Right cardiac atrium (tissue), 5 donors: ENCODE data around the gene PIGT. TPM values are rescaled to one million over a fixed set of nuclear protein-coding genes. Genes with fewer than 3 reads are reported as not detected.
"Not testable (repeated sequence)": the region's sequence is repeated elsewhere in the genome, so short reads cannot be mapped to it uniquely, and the experiment has no call there.

Experiments
- ATAC-seq, 2 donors: fragments of 200-7000 bp; cut with Tn5 transposase; one replicate each; pipeline versions ENCODE4 v1.8.0 to v1.9.1; 2020; ENCODE audit warnings: moderate library complexity in 2 of 2, mild to moderate bottlenecking in 1 of 2
- DNase-seq, 3 donors: peaks; one replicate each; pipeline ENCODE4 v3.0.0-alpha.2; 2020
- H3K27ac ChIP-seq: one replicate; pipeline ENCODE4 v1.5.1; 2013; ENCODE audit warnings: mild to moderate bottlenecking, low read length, control low read depth, moderate library complexity
- H3K27me3 ChIP-seq: one replicate; pipeline ENCODE4 v1.6.1; 2013; ENCODE audit not compliant: control insufficient read depth, insufficient read depth
- H3K4me1 ChIP-seq: one replicate; pipeline ENCODE4 v1.6.1; 2013; ENCODE audit warnings: low read length; ENCODE audit not compliant: control insufficient read depth, insufficient read depth
- H3K4me3 ChIP-seq: one replicate; pipeline ENCODE4 v1.5.1; 2013; ENCODE audit warnings: low read length, control low read depth
- H3K9me3 ChIP-seq: one replicate; pipeline ENCODE4 v1.6.1; 2013; ENCODE audit warnings: low read length; ENCODE audit not compliant: control insufficient read depth
- WGBS: extraction: QIAGEN DNeasy Blood & Tissue Kit; methylation state at CpG from one replicate; pipeline ENCODE4 v1.1.7; 2013; 5-methylcytosine and 5-hydroxymethylcytosine counted together
- intact Hi-C, 4 donors: fragments of 100-400 bp; cut with DNase I; formaldehyde crosslinking; loops; one replicate each; pipeline versions ENCODE4 v1.11.0 to v1.14.0; 2022 to 2023
- microRNA-seq, 2 donors: library from miRNA; unstranded; fragments of <30 nt; microRNA quantifications; one replicate each; pipeline ENCODE4 v1.2.0, GENCODE V29; 2020 to 2021
- polyA plus RNA-seq: library from polyadenylated mRNA; stranded (reverse); fragments of 200-250 nt; gene quantifications from one replicate; pipeline ENCODE4 v1.2.3, GENCODE V29; 2013
- total RNA-seq, 4 donors: library from RNA; stranded (reverse); fragmentation: NEBNext Ultra II Directional; extraction: Animal tissue kit (Norgen Biotek cat#: 25700); gene quantifications; one replicate each; pipeline ENCODE4 v1.2.1, GENCODE V29; 2021
- donor health status: healthy with polysubstance abuse.
- donor health status: DM: no; HTN: yes; CAD: no.
- donor health status: DM: no; HTN: no; CAD: no.
- donor health status: DM: no; HTN: yes; CAD: no; lungs with severe emphysema.
- donor health status: DM: yes; HTN: yes; CAD: no.

PIGT gene
- total and polyA plus RNA-seq, 5 donors, result 116 to 140 (median 130) TPM

DNA sequence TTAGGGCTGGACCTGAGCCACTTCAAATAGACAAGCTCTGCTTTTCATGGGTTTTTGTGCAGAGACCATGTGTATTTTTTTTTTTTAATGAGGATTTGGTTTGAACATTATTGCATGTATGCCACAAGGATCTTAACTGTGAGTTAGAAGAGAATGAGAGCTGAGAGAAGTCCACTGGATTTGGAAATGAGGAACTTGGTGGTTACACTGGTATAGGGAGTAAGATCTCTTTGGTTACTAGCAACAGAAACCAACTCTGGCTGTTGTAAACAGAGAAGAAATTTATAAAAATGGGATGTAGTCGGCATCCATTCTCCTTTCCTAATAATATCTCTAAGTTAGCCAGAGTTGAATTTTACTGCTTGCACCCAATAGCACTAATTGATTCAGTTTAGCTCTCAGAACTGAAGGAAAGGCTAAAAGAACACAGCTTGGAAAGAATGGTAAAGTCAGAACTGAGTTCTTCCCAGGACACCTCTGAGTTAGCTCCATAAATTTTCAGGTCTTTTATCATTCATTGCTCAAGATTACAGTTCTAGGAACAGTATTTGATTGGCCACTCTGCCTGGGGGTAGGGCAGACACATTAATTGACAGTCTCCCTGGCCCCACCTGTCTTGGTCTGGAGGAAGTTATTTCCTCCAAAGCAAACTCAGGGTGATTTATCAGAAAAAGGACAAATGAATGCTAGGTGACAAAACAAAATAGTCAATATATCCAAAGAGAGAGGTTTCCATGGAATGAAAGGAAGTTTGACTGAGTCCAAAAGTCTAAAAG lies 49.7 kb downstream of the PIGT start:
- Histone ChIP-seq H3K9me3 (no peaks in the 10 kb centered on the region), H3K4me1 (no peaks in the 10 kb centered on the region), H3K27me3 (no peaks in the 10 kb centered on the region), H3K27ac (no peak overlapping the region), H3K4me3 (no peak overlapping the region)
- ATAC-seq (no peak), DNase-seq (no peak)
- 63% methylated on average over 1 of the region's 1 CpG for WGBS
- intact Hi-C loops, result no loop called here

DNA sequence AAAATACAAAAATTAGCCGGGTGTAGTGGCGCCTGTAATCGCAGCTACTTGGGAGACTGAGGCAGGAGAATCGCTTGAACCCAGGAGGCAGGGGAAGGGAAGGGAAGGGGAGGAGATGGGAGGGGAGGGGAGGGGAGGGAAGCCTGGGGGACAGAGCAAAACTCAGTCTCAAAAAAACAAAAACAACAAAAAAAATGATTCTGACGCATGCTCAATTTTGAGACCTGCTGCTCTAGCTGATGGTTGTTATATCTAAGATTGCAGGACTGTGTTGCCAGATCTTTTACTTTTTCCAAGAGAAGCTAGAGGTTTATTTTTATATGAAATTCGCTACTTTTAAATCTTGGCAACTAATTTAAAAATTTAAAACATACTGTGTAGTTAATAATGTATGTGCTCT lies 51.2 kb downstream of the PIGT start:
- H3K9me3 ChIP-seq, result no peaks in the 10 kb centered on the region
- H3K27ac ChIP-seq, result no peak overlapping the region
- intact Hi-C loops, result no loop called here
- WGBS, result 86% methylated on average over 6 of the region's 6 CpGs
- ATAC-seq, result no peak
- DNase-seq, result no peak
- H3K4me1 ChIP-seq, result no peaks in the 10 kb centered on the region
- no peaks in the 10 kb centered on the region for H3K27me3 ChIP-seq
- H3K4me3 ChIP-seq, result no peak overlapping the region

DNA sequence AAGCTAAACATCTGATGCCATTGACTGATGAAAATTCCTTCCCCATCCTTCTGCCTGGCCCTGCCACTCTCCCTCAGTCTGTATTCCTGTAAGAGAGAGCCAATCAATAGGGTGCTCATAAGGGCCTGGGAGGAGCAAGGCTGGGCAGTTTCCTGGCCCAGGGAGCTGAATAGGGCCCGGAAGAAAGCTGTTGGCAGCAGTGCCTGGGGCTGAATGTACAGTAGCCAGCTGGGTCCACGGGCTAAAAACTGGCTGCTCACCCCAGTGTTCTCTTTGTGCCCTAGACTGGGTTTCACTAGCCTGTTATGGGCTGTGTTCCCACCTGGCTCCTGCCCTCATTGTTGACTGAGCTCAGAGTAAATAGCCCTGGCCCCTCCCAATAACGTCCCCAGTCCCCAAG lies 51.9 kb downstream of the PIGT start:
- whole genome bisulfite sequencing, result 51% methylated on average over 3 of the region's 3 CpGs
- intact Hi-C loops, result no loop called here
- no peak overlapping the region for H3K27ac ChIP-seq

DNA sequence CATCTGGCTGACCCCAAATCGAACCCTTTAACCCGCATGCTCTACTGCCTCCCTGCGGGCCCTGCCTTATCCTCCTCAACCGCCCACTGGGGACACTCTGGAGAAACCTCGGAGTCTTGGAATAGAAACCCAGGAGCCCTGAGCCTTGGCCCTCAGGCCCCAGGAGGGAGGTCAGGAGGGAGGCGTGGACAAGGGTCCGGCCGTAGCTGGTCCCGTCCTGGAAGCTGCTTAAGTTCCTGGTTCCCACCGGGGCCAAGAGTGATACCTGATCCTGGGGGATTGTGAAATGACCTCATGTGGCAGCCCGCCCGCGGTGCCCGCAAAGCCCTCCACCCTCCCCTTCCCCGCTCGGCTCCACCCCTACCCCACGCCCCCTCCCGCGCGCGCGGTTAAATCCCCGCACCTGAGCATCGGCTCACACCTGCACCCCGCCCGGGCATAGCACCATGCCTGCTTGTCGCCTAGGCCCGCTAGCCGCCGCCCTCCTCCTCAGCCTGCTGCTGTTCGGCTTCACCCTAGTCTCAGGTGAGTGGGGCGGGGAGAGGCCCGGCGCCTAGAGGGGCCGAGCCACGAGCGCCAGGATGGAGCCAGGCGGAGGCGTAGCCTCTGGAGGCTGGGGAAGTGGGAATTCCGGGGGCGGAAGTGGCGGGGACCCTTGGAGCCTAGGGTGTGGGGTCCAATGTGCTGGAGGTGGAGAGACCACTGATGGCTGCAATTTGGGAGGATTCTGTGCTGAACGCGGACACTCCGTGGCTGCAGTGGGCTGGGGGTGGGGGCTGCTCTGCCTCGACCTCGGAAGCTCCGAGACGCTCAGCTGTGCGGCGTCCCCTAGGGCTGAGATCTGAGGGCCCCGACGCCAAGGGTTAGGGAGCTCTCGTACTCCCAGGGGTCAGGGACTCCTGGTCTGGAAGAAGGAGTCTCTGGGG lies 53.7 kb downstream of the PIGT start, which contains the start of gene WFDC2:
Gene WFDC2, plus strand, starts transcription at position 418 of the 926 bp plus-strand sequence. Its CDS starts 29 bp downstream, at position 447.
- Histone ChIP-seq H3K27me3 (no peaks in the 10 kb centered on the region), H3K27ac (no peak within 1 kb of the TSS), H3K9me3 (no peaks in the 10 kb centered on the region), H3K4me3 (peak within 1 kb of the TSS; percentile 63), H3K4me1 (no peaks in the 10 kb centered on the region)
- 6% methylated on average over 54 of the region's 54 CpGs for WGBS
- intact Hi-C loops, result no loop called here
- ATAC-seq (peak; percentile 39 to 40), DNase-seq (peak in 1 of 3 donors; percentile 57)

More for the DNA sequence above, 51.9 kb downstream of the PIGT start:
- Histone ChIP-seq H3K4me1 (no peaks in the 10 kb centered on the region), H3K4me3 (no peak overlapping the region), H3K9me3 (no peaks in the 10 kb centered on the region), H3K27me3 (no peaks in the 10 kb centered on the region)
- ATAC-seq, result no peak
- no peak for DNase-seq

DNA sequence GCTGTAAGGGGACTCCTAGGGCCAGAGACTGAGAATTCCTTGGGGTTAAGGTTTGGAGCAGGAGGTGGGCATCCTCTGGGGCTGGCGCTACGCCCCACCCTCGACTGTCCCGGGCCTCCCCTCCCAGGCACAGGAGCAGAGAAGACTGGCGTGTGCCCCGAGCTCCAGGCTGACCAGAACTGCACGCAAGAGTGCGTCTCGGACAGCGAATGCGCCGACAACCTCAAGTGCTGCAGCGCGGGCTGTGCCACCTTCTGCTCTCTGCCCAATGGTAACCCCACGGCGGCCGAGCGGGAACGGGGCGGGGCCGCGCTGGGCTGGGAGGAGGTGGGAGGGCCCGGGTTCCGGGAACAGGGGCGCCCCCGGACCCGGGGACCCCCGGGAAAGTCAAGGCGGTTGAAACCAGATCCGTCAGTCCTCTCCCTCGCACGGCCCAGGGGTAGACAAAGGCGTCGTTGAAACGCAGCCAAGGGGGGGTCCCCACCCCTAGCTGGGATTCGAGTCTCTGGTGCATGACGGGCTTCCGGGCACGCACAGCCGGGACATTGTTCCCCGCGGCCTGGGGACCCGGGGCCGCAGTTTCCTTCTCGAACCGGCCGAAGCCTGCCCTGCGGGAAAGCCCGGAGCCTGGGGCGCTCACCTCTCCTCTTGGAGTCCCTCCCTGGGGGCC lies 54.5 kb downstream of the PIGT start:
- intact Hi-C loops, result no loop called here
- peak; percentile 40 to 77 (median 75) for DNase-seq
- 1% methylated on average over 50 of the region's 50 CpGs for WGBS
- Histone ChIP-seq H3K4me1 (no peaks in the 10 kb centered on the region), H3K9me3 (no peaks in the 10 kb centered on the region), H3K27ac (no peak overlapping the region), H3K27me3 (no peaks in the 10 kb centered on the region), H3K4me3 (peak overlapping the region; percentile 63)
- ATAC-seq, result peak; percentile 89 to 91

DNA sequence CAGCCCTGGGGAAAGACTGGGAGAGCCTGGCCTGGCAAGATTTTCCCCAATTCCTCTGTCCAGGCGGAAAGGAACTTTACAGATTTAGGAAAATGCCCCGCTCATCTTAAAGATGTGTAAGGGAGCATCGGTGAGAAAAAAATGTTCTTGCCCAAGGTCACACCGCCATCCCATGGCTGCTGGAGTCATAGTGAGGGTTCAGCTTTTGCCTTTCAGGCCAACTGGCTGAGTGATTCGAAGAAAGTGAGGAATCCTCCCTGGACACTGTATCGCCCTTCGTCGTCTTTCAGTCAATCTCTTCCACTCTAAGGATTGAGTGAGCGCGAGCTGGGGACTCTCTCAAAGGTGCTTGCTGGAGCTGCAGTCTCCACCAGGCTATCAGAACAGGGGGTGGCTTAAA lies 55.0 kb downstream of the PIGT start:
- DNase-seq (no peak), ATAC-seq (peak; percentile 20 to 36)
- Histone ChIP-seq H3K4me1 (no peaks in the 10 kb centered on the region), H3K27me3 (no peaks in the 10 kb centered on the region), H3K27ac (no peak overlapping the region), H3K9me3 (no peaks in the 10 kb centered on the region), H3K4me3 (peak overlapping the region; percentile 63)
- intact Hi-C loops, result no loop called here
- WGBS, result 20% methylated on average over 10 of the region's 10 CpGs

DNA sequence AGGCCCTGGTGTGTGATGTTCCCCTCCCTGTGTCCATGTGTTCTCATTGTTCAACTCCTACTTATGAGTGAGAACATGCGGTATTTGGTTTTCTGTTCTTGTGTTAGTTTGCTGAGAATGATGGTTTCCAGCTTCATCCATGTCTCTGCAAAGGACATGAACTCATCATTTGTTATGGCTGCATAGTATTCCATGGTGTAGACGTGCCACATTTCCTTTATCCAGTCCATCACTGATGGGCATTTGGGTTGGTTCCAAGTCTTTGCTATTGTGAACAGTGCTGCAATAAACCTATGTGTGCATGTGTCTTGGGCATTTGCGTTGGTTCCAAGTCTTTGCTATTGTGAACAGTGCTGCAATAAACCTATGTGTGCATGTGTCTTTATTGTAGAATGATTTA lies 56.3 kb downstream of the PIGT start:
- H3K27ac ChIP-seq, H3K27me3 ChIP-seq, intact Hi-C loops, DNase-seq, H3K4me3 ChIP-seq, H3K9me3 ChIP-seq, H3K4me1 ChIP-seq, ATAC-seq: not testable (repeated sequence)
- WGBS, result 63% methylated on average over 3 of the region's 3 CpGs

Small RNA genes lying within 50 kb of the gene (microRNA-seq; reads per million reads assigned to microRNA genes)
- gene MIR6812, result 0 to 0.54 reads per million in 2 donors

Other genes starting within 250 kb of the PIGT start
- not detected for gene PI3, start 241.2 kb upstream of the PIGT start, total RNA-seq
- gene PI3, start 241.2 kb upstream of the PIGT start, polyA plus RNA-seq, result not detected
- gene SEMG1, start 209.1 kb upstream of the PIGT start, total RNA-seq, result not detected
- not detected for gene SEMG1, start 209.1 kb upstream of the PIGT start, polyA plus RNA-seq
- not detected for gene SEMG2, start 194.8 kb upstream of the PIGT start, total RNA-seq
- gene SEMG2, start 194.8 kb upstream of the PIGT start, polyA plus RNA-seq, result not detected
- 10 to 100 TPM in 2 of 4 donors, 1 to 10 TPM in 2; 1.4 to 16.6 (median 10.3) TPM for gene SLPI, start 161.6 kb upstream of the PIGT start, total RNA-seq
- gene SLPI, start 161.6 kb upstream of the PIGT start, polyA plus RNA-seq, result 2.1 TPM
- gene RBPJL, start 109.3 kb upstream of the PIGT start, total RNA-seq, result not detected
- gene RBPJL, start 109.3 kb upstream of the PIGT start, polyA plus RNA-seq, result not detected
- gene MATN4, start 107.8 kb upstream of the PIGT start, total RNA-seq, result under 1 TPM in 3 of 4 donors, not detected in 1; 0.15 to 0.20 (median 0.17) TPM
- gene MATN4, start 107.8 kb upstream of the PIGT start, polyA plus RNA-seq, result 0.05 TPM
- 100 to 1,000 TPM in 1 of 4 donors, 10 to 100 TPM in 3; 57.5 to 125 (median 61.2) TPM for gene SDC4, start 67.7 kb upstream of the PIGT start, total RNA-seq
- gene SDC4, start 67.7 kb upstream of the PIGT start, polyA plus RNA-seq, result 63.8 TPM
- 10 to 100 TPM; 21.5 to 28.7 (median 25.8) TPM for gene SYS1, start 53.0 kb upstream of the PIGT start, total RNA-seq
- gene SYS1, start 53.0 kb upstream of the PIGT start, polyA plus RNA-seq, result 17.1 TPM
- gene TP53TG5, start 37.8 kb upstream of the PIGT start, total RNA-seq, result 1 to 10 TPM in 3 of 4 donors, under 1 TPM in 1; 0.82 to 1.5 (median 1.4) TPM
- 0.95 TPM for gene TP53TG5, start 37.8 kb upstream of the PIGT start, polyA plus RNA-seq
- 100 to 1,000 TPM; 163 to 208 (median 178) TPM for gene DBNDD2, start 7.9 kb upstream of the PIGT start, total RNA-seq
- gene DBNDD2, start 7.9 kb upstream of the PIGT start, polyA plus RNA-seq, result 228 TPM
- gene WFDC2, start 53.6 kb downstream of the PIGT start, total RNA-seq, result 1 to 10 TPM; 1.1 to 2.7 (median 1.9) TPM
- 2.6 TPM for gene WFDC2, start 53.6 kb downstream of the PIGT start, polyA plus RNA-seq
- not detected for gene SPINT3, start 99.5 kb downstream of the PIGT start, total RNA-seq
- gene SPINT3, start 99.5 kb downstream of the PIGT start, polyA plus RNA-seq, result not detected
- not detected for gene WFDC6, start 123.3 kb downstream of the PIGT start, total RNA-seq
- not detected for gene WFDC6, start 123.3 kb downstream of the PIGT start, polyA plus RNA-seq
- under 1 TPM in 1 of 4 donors, not detected in 3; 0.09 TPM for gene EPPIN, start 131.3 kb downstream of the PIGT start, total RNA-seq
- gene EPPIN, start 131.3 kb downstream of the PIGT start, polyA plus RNA-seq, result not detected
- not detected for gene WFDC8, start 163.1 kb downstream of the PIGT start, total RNA-seq
- gene WFDC8, start 163.1 kb downstream of the PIGT start, polyA plus RNA-seq, result not detected
- not detected for gene WFDC10A, start 213.6 kb downstream of the PIGT start, total RNA-seq
- not detected for gene WFDC10A, start 213.6 kb downstream of the PIGT start, polyA plus RNA-seq
- not detected for gene WFDC9, start 215.1 kb downstream of the PIGT start, total RNA-seq
- not detected for gene WFDC9, start 215.1 kb downstream of the PIGT start, polyA plus RNA-seq